HG03108 (cell line): ENCODE results near the gene ANKK1.

Experiments
- ATAC-seq: cut with Tn5 transposase; IDR thresholded peaks from one replicate; pipeline ENCODE4 v1.9.1; 2021; ENCODE audit warnings: moderate library complexity; ENCODE audit not compliant: unreplicated experiment

The ANKK1 gene

DNA sequence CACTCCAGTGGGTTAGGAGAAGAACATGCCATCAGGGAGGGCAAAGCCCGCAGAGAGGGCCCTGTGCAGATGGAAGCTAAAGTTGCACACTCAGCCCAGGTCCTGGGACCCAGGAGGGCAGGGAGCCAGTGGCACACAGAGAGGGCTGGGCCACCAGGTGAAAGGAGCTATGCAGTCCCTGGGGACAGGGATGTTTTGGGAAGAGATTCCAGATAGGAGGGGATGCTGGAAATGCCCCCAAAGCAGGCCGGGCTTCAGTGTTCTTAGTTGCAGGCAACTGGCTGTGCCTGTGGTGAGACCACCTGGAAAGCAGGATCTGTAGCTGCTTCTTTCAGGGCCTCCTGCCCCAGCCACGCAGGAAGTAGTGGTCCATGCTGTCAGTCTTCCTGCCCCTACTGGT lies 19.6 kb downstream of the ANKK1 start:
- ATAC-seq = no peak

DNA sequence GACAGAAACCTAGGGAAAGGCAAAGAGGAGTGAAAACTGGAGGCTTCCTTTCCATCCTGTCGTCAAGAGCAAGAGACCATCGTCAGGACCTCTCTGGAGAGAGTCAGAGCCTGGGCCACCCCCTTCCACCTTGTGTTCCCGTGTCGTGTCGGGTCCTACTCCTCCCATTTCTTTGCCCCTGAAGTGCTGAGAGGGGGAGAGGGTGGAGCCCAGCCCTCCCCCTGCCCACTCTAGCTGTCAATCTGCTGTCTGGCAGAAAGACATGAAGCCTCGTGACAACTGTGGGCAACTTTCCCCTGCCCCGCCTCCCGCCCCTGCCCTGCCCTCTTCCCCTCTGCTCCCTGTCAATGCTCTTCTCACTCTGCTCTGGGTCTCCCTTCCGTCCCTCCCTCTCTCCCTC lies 20.6 kb downstream of the ANKK1 start:
- no peak for ATAC-seq

DNA sequence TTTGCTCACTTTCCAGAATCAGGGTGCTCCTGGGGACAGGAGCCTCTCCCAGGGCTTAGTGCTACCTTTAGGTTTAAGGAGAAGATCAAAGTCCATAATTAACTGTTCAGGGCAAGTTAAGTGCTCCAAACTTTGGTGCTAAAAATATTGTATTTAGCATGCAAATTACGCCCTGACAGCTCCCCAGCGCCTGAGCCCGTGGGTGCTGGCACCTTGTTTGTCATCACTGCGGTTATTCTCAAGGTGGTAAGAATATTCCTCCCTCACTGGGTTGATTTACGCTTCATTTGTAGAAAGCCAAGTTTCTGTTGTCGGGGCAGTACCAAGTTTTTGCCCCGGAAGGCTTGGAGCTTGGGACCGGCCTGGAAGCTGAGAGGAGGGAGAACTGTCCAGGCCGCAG lies 21.3 kb downstream of the ANKK1 start:
- no peak for ATAC-seq

DNA sequence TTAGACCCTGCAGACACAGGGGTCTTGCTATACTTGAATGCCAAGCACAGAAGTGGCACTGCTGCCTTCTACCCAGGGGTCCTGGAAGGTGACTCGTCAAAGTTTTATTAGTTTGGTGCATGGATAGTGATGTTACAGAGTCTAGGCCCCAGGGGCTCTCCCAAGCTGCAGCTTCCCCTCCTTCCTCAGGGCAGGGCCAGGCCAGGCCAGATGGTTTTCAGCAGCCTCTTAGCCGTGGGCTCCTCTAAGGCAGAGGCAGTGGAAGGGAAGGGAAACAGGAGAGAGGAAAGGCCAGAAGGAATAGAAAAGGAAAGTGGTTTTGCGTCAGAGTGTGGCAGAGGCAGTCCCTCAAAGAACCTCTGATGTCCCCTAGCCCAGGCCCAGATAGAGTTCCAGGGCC lies 21.9 kb downstream of the ANKK1 start:
- no peak for ATAC-seq

DNA sequence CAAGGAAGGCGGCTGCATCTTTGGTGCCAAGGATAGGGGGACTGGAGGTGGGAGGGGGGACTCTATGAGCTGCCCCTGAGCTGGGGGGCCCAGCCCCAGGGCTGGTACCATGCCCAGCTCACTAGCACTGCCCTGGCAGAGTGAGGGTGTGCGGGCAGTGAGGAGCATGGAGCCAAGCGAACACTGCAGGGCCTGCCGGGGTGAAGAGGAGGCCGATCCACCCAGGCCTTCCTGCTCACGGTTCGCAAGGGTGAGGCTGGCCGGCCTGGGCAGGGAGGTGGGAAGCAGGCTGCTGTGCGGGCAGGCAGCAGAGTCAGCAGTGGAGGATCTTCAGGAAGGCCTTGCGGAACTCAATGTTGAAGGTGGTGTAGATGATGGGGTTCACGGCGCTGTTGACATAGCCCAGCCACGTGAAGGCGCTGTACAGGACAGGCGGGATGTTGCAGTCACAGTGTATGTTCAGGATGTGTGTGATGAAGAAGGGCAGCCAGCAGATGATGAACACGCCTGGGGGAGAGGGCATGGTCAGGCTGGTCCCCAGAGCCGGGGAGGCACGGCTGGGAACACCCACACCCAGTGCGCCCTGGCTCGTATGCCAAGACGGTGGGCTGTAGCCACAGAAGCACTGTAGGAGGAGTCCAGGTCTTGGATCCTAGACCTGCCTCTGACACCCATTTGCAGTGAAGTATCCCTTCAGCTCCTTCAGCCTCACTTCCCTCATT lies 23.0 kb downstream of the ANKK1 start:
- no peak for ATAC-seq

DNA sequence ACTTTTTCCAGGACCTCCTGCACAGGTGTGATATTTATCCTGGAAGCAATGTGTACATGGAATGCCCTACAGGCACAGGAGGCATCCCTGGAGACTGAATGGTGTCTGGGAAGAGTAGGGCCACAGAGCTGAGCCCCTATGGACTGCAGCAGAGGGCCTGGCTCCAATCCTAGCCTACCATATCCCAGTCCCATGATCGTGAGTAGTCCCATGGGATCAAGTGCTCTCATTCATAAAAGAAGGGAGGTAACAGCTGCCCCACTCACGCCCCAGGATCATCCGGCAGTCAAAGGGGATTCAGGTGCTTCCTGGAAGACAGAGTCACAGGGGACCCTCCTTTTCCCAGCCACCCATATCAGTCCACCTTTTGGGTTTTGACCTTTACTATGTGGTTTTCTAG lies 24.0 kb downstream of the ANKK1 start:
- no peak for ATAC-seq

DNA sequence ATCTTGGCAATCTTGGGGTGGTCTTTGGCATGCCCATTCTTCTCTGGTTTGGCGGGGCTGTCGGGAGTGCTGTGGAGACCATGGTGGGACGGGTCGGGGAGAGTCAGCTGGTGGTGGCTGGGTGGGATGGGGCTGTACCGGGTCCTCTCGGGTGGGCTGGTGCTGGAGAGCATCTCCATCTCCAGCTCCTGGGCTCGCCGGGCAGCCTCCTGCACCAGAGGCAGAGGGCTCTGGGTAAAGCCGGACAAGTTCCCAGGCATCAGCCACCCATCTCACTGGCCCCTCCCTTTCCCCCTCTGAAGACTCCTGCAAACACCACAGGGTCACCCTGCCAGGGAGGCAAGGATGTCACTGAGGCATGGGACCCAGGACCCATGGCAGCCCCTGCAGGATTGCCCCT lies 25.1 kb downstream of the ANKK1 start:
- no peak for ATAC-seq

DNA sequence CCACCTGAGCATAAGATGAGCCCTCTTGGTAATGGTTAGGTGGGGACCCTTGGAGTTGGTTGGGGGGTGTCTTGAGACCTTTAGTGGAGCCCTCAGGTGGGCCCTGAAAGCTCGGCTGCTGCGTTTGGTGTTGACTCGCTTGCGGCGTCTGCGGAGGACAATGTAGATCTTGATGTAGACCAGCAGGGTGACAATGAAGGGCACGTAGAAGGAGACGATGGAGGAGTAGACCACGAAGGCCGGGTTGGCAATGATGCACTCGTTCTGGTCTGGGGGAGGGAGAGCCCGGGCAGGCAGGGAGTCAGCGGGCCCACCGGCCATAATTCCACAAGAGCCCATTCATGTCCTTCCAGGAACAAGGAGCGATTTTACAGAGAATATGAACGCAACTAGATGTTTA lies 27.8 kb downstream of the ANKK1 start:
- no peak for ATAC-seq

DNA sequence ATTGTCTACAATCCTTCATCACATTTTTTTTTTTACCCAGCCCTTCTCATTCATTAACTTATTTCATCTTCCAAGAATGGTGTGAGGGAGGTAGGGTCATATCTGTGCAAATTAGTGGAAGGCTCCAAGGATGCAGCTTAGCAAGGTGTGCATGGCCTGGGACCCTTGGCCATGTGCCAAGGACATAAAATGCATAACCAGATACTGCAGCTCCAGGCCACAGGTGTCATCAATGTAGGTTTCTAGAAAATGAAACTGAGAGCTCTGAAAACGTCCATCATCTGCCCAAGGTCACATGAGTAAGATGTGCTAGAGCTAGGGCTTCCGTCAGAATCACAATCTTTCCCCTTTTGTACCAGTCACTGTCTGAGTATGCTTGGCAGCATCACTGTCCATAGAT lies 29.8 kb downstream of the ANKK1 start:
- ATAC-seq = no peak

DNA sequence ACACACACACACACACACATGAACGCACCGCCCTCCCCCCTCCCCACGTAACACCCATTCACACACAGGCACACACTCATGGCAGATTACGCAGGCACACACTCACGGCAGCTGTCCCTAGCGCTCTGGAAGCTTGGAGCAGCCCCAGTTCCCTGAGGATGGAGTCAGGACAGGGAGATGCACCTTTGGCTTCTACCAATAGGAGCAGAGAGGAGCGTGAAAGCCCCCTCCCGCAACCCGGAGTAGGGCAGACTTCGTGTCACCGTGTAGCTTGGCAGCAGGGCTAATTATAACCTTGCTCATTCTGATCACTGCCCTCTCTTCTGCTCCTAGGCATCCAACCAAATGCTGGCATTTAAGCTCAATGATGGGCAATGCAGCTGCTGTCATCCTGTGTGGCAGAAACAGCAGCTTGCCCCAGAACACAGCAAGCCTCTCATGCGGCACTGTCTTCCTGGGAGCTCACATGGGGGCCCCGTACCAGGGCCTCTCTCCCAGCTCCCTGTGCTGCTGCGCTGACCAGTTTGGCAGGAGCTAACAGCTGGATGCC lies 31.9 kb downstream of the ANKK1 start:
- ATAC-seq = no peak

DNA sequence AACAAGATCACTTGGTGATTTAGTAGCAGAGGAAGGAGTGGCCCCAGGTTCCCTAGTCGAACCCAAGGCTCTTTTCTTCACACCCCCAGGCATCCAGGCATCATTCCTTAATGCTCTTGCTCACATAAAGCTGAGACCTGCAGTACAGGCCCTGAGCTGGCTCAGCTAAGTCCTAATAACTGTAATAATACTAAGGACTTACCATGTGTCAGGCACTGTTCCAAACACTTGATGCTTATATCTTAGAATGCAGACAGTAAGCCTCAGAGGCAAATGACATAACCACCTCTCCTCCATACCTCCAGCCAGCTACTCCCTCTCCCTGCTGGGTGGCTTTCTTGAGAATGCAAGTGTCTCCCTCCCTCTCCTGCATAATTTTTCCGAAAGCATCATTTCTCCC lies 33.2 kb downstream of the ANKK1 start:
- no peak for ATAC-seq

DNA sequence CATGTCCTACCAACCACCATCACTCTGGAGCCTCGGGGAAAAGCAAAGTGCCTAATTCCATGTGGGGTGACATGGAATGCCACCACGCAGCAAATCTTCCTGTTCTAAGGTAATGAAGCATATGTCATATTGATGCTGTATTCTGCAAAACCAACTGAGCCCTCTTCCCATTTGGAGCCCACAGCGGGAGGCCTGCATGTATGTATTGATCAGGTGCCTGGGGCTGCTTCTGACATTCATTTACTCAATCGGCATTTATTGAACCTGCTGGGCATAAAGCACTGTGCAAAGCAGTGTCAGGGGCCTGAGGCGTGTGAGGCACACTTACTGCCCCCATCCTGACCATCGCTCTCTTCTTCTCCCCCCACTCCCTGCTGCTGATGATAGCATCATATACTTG lies 39.1 kb downstream of the ANKK1 start:
- ATAC-seq = no peak

DNA sequence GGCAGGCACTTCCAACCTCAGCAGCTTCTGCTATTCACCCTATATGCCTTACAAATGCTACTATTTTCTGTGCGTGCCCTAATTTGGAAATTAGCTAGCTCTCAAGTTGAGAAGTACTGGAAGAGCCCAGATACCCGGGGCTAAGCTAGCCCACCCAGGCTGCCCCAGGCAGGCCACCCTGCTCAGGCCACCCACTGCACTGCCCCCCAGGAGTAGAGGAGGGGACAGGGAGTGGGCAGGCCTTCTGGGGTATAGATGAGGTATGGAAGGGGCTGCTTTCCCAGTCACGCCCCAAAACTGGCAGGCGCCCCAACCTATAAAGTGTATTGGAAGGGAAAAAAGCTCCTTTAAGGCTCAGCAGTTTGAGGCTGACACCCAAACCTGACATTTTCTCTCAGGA lies 44.2 kb downstream of the ANKK1 start:
- no peak for ATAC-seq

DNA sequence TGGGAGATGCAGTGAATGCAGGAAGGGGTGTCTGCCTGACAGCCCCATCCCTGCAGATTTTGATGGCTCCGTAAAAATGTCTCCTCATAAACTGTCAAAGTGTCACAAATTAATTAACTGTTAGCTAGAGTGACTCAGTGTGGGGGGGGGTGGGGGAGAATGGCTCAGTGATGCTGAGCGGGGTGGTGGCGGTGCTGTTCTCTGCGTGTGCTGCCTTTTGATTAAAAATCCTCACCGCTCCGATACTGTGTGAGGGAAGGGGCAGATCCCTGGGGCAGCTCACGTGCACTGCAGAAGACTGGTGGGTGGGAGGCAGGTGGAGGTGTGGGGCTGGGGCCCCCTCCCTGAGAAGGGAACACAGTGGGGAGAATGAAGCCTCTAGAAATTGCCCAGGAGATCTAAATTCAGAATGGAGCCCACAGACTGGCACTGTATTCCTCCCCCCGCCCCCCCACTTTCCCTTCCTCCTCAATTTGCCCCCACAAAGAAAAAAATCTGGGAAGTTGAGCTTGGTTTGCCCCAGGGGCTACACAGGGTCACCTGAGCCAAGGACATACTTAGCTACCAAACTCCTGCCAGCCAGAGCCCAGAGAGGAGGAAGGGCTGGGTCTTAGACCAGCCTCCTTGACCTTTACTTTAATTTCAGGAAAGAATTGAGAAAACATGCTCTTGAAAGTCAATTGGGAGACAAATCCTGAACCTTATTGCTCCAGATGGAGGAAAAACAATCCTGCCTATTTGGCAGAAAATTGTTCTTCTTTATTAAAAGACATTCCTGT lies 47.8 kb downstream of the ANKK1 start:
- no peak for ATAC-seq

DNA sequence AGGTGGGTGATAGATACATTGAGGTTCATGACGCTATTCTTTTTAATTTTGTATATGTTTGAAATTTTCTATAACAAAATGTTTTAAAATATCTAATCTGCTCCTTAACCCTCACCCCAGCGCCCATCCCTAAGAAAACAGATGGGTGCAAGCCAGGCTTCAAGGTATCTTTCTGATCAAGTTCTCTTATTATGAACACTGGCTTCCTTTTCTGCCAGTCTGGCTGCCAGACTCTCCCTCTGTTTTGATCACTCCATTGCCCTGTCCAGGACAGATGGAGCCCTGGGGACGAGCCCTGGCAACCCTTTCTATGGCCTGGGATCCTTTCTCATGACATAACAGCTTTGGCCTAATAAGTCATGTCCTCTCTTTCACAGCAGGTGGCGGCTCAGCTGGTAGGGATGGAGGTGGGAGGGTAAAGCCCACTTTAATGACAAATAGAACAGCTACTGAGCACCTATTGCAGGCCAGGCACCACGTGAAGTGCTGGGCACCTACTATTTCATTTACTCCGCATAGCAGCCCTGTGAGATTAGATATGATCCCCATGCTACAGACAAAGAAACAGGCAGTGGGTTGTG lies 49.2 kb downstream of the ANKK1 start:
- ATAC-seq = no peak

DNA sequence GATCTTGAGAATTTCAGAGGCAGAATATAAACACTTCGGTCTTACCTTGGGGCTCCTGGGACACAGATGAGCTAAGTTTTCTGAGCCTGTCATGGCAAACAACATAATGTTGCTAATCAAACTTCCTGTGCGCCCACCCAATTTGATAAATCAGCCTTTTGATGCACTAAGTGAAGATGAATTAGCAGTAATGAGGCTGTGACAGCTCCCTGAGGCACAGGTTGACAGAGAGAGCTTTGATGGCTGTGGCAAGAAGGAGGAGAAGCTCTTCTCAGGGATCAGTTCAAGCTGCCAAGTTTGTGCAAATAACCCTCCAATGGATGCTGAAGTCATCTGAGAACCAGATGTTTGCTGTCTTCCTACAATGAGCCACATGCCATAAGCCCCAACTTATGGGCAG lies 53.2 kb downstream of the ANKK1 start:
- ATAC-seq = no peak

DNA sequence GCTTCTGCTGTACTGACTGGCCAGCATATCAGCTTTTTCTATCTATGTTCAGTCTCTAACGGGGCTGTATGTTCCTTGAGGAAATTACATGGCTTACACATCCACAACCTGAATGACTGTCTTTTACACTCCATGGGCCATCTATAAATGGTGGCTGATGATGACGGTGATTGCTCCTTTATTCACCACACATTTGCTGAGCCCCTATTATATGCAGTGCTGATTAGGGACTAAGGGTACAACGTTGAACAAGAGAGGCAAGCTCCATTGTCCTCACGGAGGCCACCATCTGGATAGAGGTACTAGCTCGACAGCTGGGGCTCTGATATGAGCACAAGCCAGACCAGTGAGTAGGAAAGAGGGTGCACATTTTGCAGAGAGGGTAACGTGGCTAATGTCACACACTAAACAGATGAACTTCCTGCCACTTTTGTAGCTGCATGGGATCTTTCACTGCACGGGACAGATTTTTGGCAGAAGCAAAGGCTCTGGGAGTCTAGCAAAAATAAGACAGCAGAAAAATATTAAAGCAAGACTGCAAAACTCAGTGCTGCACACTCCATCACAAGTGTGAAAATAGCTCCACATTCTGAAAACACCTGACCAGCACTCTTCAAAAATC lies 57.0 kb downstream of the ANKK1 start:
- ATAC-seq = no peak

DNA sequence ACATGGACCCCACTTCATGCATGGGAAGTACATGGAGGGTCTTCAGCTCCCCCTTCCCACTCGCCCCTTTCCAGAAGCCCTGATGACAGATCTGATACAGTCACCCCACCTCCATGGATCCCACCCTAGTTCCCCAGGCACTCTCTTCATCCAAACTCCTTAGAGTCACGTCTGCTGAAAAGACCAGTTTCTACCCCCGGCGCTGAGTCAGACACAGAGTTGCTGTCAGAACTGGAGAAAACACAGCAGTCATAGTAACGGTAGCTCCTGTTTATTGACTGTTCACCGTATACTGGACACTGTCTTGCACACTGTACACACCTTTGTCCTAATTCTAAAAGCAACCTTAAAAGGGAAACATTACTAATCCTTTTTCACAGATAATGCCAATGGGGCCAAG lies 58.5 kb downstream of the ANKK1 start:
- no peak for ATAC-seq

DNA sequence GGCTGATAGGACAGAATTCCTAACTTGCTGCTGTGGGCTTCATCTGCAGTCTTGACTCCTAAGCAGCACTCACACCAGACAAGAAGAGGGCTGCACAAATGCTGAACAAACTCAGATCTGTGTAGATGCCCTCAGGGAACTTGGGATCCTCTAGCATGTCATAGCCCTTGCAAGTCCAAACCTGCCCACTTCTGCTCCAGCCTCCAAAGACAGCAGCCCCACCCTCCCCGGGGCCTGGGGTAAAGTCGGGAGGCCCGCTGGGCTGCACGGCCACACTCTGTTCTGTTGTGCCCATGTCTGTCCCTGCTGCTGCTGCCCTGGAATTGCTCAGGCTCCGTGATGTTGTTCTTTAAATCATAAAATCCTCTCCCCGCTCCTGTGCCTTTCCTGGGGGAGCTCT lies 59.4 kb downstream of the ANKK1 start:
- no peak for ATAC-seq

DNA sequence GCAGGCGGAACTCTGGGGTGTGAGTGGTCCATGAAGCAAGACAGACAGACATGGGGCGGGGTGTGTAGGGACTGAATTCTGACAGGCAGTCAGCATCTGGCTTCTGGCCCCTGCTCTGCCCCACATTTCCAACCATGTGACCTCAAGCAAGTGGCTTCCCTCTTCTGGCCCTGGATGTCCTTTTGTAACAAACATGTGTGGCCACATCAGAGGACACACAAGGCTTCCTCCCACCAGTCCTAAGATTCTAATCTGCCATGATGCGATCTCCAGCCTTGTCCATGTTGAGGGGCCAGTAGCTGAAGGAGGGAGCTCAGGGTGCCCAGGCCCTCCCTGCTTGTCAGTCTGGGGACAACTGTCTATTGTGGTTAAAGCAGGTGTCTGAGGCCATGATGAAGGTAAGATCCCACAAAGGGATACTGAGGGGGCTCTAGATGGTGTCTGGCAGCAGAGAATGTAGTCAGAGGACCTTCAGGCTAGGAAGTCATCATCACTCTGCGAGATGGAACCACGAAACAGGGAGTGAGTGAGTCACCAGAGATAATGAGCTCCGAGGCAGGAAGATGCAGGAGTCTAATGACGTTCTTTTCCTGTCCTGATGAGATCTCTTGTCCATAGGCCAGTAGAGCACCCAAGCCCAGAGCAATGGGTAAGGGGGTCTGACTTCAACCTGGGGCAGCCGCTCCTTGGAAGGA lies 60.2 kb downstream of the ANKK1 start:
- ATAC-seq = no peak

DNA sequence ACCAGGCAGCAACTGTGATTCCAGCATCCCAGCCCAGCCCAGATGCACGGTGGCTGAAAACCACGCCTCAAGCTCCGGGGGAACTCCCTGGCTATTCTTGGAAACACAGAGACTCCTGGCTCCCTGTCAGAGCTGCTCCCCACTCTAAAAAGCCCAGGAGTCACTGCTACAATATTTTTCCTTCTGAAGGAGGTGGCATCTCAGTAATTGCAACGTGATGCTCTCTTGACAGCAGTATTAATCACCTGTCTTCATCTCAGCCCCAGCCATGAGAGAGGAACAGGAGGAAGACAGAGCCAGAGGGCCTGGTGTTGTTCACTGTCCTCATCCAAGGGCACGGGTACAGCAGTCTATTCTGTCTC lies 60.7 kb downstream of the ANKK1 start:
- no peak for ATAC-seq
